ENCODE measurements around the gene SMIM45.

SMIM45 gene

GRCh38 chr22:41978732-41979131 lies 26.8 kb downstream of the SMIM45 start:
- Histone ChIP-seq H2AFZ (ENCODE audit: low read depth, low read length) (no peak overlapping the region), H3K27me3 (ENCODE audit: low read depth, low read length) (peaks cover 11% of the 10 kb centered on the region; the same call in 1 of the 2 replicates), H3K4me1 (ENCODE audit: low read length) (peaks cover 55% of the 10 kb centered on the region), H3K9me3 (ENCODE audit: insufficient read depth, low read length) (no peaks in the 10 kb centered on the region), H3K27ac (ENCODE audit: low read length) (no peak overlapping the region), H3K4me3 (ENCODE audit: low read length) (no peak overlapping the region), H3K4me2 (ENCODE audit: low read length) (peak overlapping the region; percentile 100), H3K36me3 (replicated peaks; ENCODE audit: low read depth, low read length) (peaks cover 28% of the 10 kb centered on the region), H3K79me2 (ENCODE audit: low read length) (peaks cover 41% of the 10 kb centered on the region), H4K20me1 (ENCODE audit: insufficient read depth, low read length) (no peaks in the 10 kb centered on the region), H3K9ac (ENCODE audit: low read length) (no peak overlapping the region)
- TF ChIP-seq EZH2phosphoT487 (IDR thresholded peaks at IDR 0.05; ENCODE audit: low read depth) (no peak), CTCF (IDR thresholded peaks at IDR 0.05; ENCODE audit: low read depth, low read length) (no peak)

DNA sequence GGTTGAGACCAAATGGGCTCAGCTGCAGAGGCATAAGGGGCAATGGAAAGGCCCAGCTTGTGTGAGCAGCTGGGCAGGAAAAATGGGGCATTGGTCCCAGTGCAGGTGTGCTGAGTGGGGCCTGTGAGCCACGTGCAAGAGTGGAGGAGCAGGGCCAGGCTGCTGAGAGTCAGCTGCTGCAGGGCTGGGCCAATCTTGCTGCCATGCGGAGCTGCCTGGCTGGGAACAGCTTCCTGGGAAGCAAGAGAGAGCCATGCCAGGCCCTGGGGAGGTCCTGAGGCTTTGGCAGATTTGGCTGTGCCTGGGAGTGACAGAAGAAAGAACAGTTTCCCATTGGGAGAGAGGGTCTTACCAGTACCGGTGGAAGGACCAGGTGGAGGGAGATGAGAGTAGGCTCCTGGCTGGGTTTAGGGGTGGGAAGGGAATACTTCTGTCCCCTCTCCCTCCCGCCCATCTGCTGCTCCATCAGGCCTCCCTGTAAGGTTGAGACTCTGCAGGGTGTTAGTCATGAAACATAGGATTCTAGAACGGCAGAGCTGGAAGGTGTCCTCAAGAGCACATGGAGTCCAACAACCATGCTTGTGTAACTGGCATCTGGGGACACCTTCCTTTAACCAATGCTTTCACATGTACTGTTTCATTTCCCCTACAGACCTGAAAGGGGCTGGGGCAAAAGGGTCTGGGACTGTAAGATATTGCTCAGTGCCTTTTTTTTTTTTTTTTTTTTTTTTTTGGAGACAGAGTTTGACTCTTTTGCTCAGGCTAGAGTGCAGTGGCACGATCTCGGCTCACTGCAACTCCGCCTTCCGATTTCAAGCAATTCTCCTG lies 27.7 kb downstream of the SMIM45 start:
- peaks cover 11% of the 10 kb centered on the region; the same call in 1 of the 2 replicates for H3K27me3 ChIP-seq (ENCODE audit: low read depth, low read length)
- no peaks in the 10 kb centered on the region for H4K20me1 ChIP-seq (ENCODE audit: insufficient read depth, low read length)
- H3K27ac ChIP-seq (ENCODE audit: low read length) = peak overlapping the region; percentile 74
- no peak overlapping the region for H2AFZ ChIP-seq (ENCODE audit: low read depth, low read length)
- no peak for TF ChIP-seq EZH2phosphoT487 (IDR thresholded peaks at IDR 0.05; ENCODE audit: low read depth)
- TF ChIP-seq CTCF (IDR thresholded peaks at IDR 0.05; ENCODE audit: low read depth, low read length) = no peak
- peaks cover 41% of the 10 kb centered on the region for H3K79me2 ChIP-seq (ENCODE audit: low read length)
- peak overlapping the region; percentile 38 for H3K4me3 ChIP-seq (ENCODE audit: low read length)
- H3K9me3 ChIP-seq (ENCODE audit: insufficient read depth, low read length) = no peaks in the 10 kb centered on the region
- peak overlapping the region; percentile 47 for H3K9ac ChIP-seq (ENCODE audit: low read length)
- peak overlapping the region; percentile 74 for H3K4me2 ChIP-seq (ENCODE audit: low read length)
- peaks cover 54% of the 10 kb centered on the region for H3K4me1 ChIP-seq (ENCODE audit: low read length)
- peaks cover 31% of the 10 kb centered on the region for H3K36me3 ChIP-seq (replicated peaks; ENCODE audit: low read depth, low read length)

DNA sequence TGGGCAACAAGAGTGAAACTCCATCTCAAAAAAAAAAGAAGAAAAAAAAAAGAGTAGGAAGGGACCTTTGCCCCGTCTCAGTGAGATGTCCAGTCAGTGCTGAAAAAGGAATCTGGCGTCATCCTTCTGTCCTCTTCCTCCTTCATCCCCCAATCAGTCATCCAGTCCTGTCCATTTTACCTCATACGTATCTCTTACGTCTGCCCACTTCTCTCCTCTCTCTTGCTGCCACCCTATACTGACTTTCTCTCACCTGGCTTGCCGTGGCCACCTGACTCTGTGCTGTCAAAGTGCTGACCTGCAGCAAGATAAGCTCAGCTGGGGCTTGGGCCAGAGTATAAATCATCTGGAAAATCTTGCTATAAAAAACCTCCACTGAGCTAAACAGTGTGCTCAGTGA lies 30.9 kb downstream of the SMIM45 start:
- Histone ChIP-seq H3K9me3 (ENCODE audit: insufficient read depth, low read length) (no peaks in the 10 kb centered on the region), H3K9ac (ENCODE audit: low read length) (no peak overlapping the region), H3K4me2 (ENCODE audit: low read length) (no peak overlapping the region), H3K36me3 (replicated peaks; ENCODE audit: low read depth, low read length) (peaks cover 49% of the 10 kb centered on the region), H3K79me2 (ENCODE audit: low read length) (peaks cover 31% of the 10 kb centered on the region), H3K4me1 (ENCODE audit: low read length) (peaks cover 30% of the 10 kb centered on the region), H3K27ac (ENCODE audit: low read length) (no peak overlapping the region), H3K4me3 (ENCODE audit: low read length) (no peak overlapping the region), H4K20me1 (ENCODE audit: insufficient read depth, low read length) (no peaks in the 10 kb centered on the region), H3K27me3 (ENCODE audit: low read depth, low read length) (no peaks in the 10 kb centered on the region), H2AFZ (ENCODE audit: low read depth, low read length) (no peak overlapping the region)
- TF ChIP-seq CTCF (IDR thresholded peaks at IDR 0.05; ENCODE audit: low read depth, low read length) = no peak
- no peak for TF ChIP-seq EZH2phosphoT487 (IDR thresholded peaks at IDR 0.05; ENCODE audit: low read depth)

GRCh38 chr22:41983513-41984405 lies 31.8 kb downstream of the SMIM45 start:
- H3K4me1 ChIP-seq (ENCODE audit: low read length) = peaks cover 22% of the 10 kb centered on the region
- no peak overlapping the region for H3K4me3 ChIP-seq (ENCODE audit: low read length)
- no peaks in the 10 kb centered on the region for H3K9me3 ChIP-seq (ENCODE audit: insufficient read depth, low read length)
- H3K9ac ChIP-seq (ENCODE audit: low read length) = no peak overlapping the region
- peaks cover 26% of the 10 kb centered on the region for H3K79me2 ChIP-seq (ENCODE audit: low read length)
- no peak overlapping the region for H3K27ac ChIP-seq (ENCODE audit: low read length)
- no peaks in the 10 kb centered on the region for H3K27me3 ChIP-seq (ENCODE audit: low read depth, low read length)
- no peak overlapping the region for H3K4me2 ChIP-seq (ENCODE audit: low read length)
- H3K36me3 ChIP-seq (replicated peaks; ENCODE audit: low read depth, low read length) = peaks cover 56% of the 10 kb centered on the region
- no peak for TF ChIP-seq CTCF (IDR thresholded peaks at IDR 0.05; ENCODE audit: low read depth, low read length)
- no peak for TF ChIP-seq EZH2phosphoT487 (IDR thresholded peaks at IDR 0.05; ENCODE audit: low read depth)
- no peak overlapping the region for H2AFZ ChIP-seq (ENCODE audit: low read depth, low read length)
- no peaks in the 10 kb centered on the region for H4K20me1 ChIP-seq (ENCODE audit: insufficient read depth, low read length)
